GM21360 (cell line): Measurements from ENCODE around the gene LAD1.

Source experiments
- ATAC-seq: cut with Tn5 transposase; IDR thresholded peaks from one replicate; pipeline ENCODE4 v1.9.1; 2021; ENCODE audit warnings: mild to moderate bottlenecking, moderate library complexity; ENCODE audit not compliant: unreplicated experiment

LAD1 gene

DNA sequence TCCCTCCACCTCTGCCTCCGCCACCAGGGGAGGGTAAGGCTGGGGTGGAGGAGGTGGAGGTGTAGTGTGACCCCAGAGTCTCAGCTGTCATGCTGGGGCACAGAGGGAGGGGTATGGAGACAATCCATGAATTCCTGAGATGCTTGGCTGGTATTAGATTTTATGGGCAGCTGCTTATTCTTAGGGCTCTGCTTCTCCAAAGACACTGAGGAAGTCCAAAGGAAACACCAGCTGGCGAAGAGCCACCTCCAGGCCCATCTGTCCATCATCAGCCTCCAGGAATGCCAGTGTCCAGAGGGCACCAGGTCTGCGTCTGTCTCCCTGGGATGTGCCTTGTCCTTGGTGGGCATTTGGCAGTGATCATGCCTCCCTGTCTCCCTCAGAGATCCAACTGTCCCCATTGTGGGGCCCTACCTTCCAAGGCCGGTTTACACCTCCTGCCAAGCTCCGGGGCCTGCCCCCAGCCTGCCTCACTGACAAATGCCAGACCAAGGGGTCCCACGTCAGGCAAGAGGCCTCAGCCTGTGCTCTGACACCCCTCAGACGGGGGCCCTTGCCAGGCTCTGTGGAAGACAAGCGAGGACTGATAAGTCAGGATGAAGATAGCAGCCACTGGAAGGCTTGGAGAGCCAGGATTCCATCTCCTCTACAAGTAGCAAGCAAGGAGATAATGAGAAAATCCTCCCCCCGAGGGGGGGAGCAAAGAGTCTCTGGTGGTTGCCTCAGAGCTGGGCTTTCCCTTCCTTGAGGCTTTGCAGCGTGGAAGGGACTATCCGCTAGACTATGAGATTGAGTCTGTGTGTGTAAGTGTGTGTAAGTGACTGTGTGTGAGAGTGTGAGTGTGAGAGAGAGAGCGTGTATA is 20.9 kb upstream of the LAD1 start:
- no peak for ATAC-seq

GRCh38 chr1:201419256-201419655 is 20.1 kb upstream of the LAD1 start:
- ATAC-seq: no peak

DNA sequence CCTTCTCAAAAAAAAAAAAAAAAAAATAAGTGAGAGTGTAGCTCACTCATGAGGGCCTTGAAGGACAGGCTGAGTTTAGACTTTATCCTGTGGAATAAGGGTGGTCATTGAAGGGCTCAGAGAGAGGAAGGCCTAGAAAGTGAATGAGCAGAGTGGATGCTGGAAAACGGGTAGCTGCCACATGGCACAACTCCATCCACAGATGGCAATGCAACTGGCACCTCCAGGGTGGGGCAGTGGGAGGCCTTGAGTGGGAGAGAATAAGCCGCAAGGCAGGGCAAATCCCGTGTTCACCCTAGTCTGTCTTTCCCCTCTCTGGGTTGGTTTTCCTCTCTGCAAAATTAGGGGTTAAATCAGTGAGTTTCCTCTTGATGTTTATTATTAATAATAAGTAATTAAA is 19.3 kb upstream of the LAD1 start:
- ATAC-seq: no peak

- no peak for ATAC-seq
Measured at GRCh38 chr1:201414051-201414738, 15.1 kb upstream of the LAD1 start.

DNA sequence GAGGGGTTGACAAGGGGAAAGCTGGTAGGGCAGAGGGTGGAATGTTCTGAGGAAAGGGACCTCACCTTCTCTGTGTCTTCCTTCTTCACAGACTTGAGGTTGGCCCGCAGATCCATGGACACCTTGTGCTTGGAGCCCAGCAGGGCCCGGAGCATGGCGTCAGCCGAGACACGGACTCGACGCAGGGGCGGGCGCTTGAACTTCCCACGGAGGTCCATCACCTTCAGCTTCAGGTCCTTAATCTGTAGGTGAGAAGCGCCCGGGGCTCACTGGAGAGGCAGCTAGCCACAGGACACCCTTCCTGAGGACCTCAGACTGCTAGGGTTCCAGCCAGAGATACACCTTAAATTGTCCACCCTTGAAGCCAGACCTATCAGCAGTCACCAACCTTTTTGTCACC is 12.2 kb upstream of the LAD1 start:
- no peak for ATAC-seq

DNA sequence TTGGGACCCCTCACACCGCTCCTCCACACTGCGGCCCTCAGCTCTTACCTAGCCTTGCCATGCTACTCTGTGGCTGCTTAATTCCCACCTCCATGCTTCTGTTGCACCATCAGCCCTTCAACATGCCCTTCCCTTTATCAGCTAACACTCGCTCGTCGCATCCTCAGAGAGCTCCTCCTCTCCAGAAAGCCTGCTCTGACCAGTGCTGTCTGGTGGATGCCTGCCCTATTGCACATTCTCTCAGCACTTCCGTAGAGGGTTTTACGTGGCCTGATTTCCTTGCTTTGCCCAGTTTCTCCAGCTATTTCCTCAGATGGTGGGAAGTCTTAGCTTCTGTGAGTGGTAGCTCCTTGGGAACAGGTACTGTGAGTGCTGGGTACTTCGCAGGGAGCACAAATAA is 10.3 kb upstream of the LAD1 start:
- no peak for ATAC-seq

DNA sequence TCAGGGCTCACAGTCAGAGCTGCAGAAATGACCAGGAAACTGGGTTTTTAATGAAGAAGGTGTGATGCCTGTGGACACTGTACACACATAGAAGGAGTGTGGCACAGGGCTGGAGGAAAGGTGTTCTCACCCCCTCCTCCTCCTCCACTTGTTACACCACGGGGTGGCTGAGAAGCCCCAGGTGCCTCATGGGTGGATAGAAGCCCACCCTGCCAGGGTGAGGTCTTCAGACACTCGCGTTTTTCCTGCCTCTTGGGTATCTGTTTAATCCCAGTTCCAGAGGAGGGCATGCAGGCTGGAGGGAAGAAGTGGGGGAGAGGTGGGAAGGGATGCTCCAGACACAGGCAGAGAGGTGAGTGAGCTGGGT is 9.7 kb upstream of the LAD1 start:
- no peak for ATAC-seq

DNA sequence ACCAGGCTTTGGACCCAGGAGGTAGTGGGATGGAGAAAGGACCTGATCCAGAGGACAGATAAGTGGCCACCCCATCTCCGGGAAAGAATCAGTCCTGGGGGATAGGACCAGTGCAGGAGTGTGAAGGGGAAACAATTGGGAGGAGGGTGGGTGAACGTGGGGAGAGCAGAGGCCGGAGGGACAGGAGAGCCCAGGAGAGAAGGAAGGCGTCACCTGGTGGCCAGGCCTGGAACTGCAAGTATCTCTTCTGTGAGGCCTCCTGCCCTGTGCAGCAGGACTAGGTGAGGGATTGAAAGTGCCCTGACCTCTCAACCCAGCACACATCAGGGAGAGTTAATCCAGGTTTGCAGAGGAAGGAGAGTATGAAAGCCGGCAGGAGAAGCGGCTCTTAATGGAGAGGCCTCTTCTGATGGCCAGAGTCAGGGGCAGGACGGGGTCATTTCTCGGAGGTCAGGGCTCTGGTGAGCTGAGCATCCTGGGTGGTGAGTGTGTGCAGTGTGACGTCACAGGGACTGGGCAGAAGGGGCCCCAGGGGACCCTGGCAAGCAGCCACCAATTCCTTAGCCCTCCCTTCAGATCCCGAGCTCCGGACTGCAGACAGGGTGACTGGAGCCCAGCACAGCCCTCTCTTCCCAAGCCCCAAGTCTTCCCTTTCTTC is 9.2 kb upstream of the LAD1 start:
- no peak for ATAC-seq

DNA sequence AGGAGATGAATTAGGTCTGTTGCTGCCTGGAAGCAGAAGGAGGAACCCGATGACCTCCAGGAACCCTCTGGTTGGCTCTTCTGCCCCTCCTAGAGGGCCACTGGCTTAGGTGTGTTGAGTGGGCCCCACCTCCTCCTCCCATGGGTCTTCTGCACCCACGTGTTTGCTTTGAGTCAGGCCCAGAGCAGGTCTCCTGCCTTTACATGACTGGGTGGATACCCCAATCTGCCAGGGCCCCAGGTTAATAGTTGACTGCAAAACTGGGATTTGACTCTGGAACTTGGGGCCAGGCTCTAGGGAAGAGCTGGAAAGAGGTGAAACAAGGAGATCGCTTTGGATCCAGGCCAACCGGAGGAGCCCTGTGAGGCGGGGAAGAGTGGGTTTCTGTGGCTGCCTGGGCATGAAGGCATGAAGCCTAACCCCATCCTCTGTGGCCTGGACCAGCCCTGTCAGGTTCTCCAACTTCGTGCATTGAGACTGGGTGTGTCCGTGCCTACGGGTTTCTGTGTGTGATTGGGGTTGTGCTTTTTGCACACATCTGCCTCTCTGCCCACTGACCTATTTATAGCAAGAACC is 7.8 kb upstream of the LAD1 start:
- ATAC-seq: no peak

DNA sequence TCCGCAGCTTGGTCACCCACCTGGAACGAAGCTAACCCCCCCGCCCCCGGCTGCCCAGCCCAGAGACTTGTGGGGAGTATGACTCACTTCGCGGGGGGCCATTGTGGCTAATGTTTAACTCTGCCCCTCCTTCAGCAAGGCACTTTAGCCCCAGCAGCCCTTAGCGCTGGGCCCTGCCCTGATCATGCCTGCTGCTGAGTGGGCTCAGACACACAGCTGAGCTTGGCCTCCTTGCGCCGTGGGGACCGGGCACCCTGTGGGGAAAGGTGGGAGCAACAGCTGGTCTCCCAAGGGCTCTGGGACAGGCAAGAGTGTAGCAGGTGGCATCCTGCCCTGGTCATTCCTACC is 6.3 kb upstream of the LAD1 start:
- no peak for ATAC-seq

DNA sequence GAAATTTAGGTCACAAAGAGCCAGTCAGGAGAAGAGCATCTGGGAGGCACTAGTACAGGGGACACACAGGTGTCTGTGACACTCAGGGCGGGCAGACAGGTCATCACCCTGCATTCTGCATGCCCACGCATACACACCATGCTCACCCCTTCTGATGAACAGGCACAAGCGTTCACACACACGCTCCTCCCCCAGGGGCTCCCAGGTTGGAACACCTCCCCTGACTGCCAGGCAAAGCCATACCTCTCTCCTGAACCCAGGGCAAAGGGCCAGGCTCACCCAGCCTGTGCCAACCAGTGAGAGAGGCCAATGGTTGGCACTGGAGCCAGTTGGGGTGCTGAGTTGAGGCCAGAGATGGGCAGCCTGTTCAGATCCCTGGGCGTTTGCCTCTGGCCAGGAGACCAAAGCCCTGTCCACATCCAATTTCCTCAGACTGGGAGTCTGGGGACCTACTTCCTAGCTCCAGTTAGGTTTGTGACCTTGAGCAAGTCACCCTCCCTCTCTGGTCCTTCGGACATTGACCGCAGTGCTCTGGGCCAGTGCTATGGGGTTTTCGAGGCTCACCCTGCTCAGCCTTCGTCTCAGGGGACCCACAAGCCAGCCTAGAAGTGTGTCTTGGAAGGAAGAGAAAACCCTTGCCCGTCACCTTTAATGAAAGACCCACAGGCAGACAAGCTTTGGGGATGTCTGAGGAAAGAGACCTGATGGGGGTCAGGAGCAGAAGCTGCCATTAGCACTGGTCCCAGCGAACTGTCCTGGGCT is 5.8 kb upstream of the LAD1 start:
- no peak for ATAC-seq

- ATAC-seq: no peak
Measured at GRCh38 chr1:201404055-201404454, 4.9 kb upstream of the LAD1 start.

GRCh38 chr1:201403359-201403758 is 4.2 kb upstream of the LAD1 start:
- no peak for ATAC-seq

GRCh38 chr1:201401700-201402099 is 2.6 kb upstream of the LAD1 start:
- ATAC-seq: no peak

DNA sequence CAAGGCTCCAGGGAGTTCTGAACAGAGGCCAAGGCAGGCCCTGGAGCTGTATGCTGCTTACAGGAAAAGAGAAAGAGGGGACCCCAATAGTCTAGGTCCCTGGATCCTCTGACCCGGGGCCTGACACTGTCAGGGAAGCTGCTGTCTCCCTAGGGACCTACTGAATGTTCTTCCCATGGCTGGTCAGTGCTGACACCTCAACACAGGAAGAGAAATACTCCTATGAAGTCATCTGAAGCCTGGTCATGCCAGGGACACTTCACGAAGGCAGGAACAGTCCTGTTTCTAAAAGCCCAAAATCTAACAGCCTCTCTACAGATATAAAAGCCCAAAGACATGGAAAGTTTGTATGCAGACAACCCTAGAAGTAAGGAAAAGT is 1.7 kb upstream of the LAD1 start:
- no peak for ATAC-seq

- no peak for ATAC-seq
Measured at GRCh38 chr1:201400212-201400851, 1.2 kb upstream of the LAD1 start.

- ATAC-seq: no peak
Measured at GRCh38 chr1:201399352-201400126, 415 bp upstream of the LAD1 start.

DNA sequence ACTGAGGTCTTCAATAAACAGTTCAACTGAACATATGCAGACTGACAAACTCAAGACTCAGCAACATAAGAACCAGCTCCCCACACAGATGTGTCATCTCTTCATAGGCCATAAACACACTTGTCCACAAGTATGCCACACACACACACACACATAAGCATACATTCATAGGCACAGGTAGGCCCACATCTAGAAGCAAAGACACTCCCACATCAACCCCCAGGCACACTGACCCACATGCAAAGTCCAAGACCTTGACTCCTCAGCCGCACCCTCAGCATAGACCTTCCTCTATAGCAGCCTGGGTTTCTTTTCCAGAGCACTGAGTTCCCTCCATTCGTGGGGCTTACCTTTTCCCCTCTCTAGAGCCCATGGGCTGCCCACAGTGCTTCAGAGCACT is 1.4 kb downstream of the LAD1 start:
- ATAC-seq: no peak

GRCh38 chr1:201396861-201397464 is 2.2 kb downstream of the LAD1 start:
- no peak for ATAC-seq
